Panc1 (cell line): ENCODE results near the gene DLG5. TPM values are rescaled to one million over a fixed set of nuclear protein-coding genes. Genes with fewer than 3 reads are reported as not detected.
A peak's percentile ranks its signal among the peaks of the same experiment; 100 is the strongest.

Source experiments
- ATAC-seq: fragments of 200-7000 bp; cut with Tn5 transposase; 2 replicates; pipeline ENCODE4 v1.9.1; 2020; ENCODE audit warnings: mild to moderate bottlenecking, moderate library complexity
- BruUV-seq: library from RNA; stranded (reverse); fragments of 400-500 nt; replicated peaks from 2 replicates; lab custom pipeline; 2021; lab: Mats Ljungman, UMichigan
- CTCF ChIA-PET: fragments of 300-600 bp; sonication (Branson Sonifier 250); formaldehyde crosslinking; loops from one replicate; lab custom pipeline; 2022; ENCODE audit warnings: antibody characterized with exemption; lab: Charles Lee
- POLR2A ChIA-PET: fragments of 300-600 bp; sonication (Branson Sonifier 250); formaldehyde crosslinking; loops from one replicate; lab custom pipeline; 2022; ENCODE audit warnings: antibody characterized with exemption; lab: Charles Lee
- DNase-seq: peaks from one replicate; pipeline ENCODE4 v3.0.0-alpha.2; 2010; ENCODE audit warnings: low read depth, low spot score
- H3K27ac ChIP-seq: 2 replicates; pipeline ENCODE4 v1.5.1; 2011; ENCODE audit warnings: mild to moderate bottlenecking, low read length, inconsistent platforms
- H3K27me3 ChIP-seq: fragments of 200-500 bp; sonication (Bioruptor generic); 2 replicates; pipeline ENCODE4 v1.6.0; 2014; ENCODE audit warnings: low read length, inconsistent platforms; ENCODE audit not compliant: control insufficient read depth, insufficient read depth
- H3K36me3 ChIP-seq: fragments of 200-500 bp; sonication (Bioruptor generic); 2 replicates; pipeline ENCODE4 v1.5.1; 2014; ENCODE audit warnings: inconsistent platforms, mild to moderate bottlenecking, low read length, moderate library complexity; ENCODE audit not compliant: control insufficient read depth, insufficient read depth
- H3K4me1 ChIP-seq: 2 replicates; pipeline ENCODE4 v1.5.1; 2011; ENCODE audit warnings: inconsistent platforms, mild to moderate bottlenecking, low read length, moderate library complexity; ENCODE audit not compliant: control insufficient read depth, insufficient read depth
- H3K4me3 ChIP-seq, 2 experiments: 2 replicates each; pipeline ENCODE4 v1.5.1; 2011 to 2012; ENCODE audit warnings: low read depth in 2 of 2, low read length in 2 of 2, mild to moderate bottlenecking in 2 of 2, inconsistent platforms in 1 of 2, moderate library complexity in 1 of 2
- H3K9me3 ChIP-seq: fragments of 200-500 bp; sonication (Bioruptor generic); 2 replicates; pipeline ENCODE4 v1.5.1; 2014; ENCODE audit warnings: low read depth, mild to moderate bottlenecking, inconsistent platforms, low read length, moderate library complexity; ENCODE audit not compliant: control insufficient read depth, insufficient read depth
- POLR2AphosphoS5 ChIP-seq: IDR thresholded peaks from 2 replicates; pipeline ENCODE4 v1.6.1; 2012; ENCODE audit warnings: mild to moderate bottlenecking, low read depth, low read length, moderate library complexity
- SIN3A ChIP-seq: IDR thresholded peaks from 2 replicates; pipeline ENCODE4 v1.6.1; 2012; ENCODE audit warnings: low read depth, mild to moderate bottlenecking, low read length, moderate library complexity, borderline replicate concordance; ENCODE audit not compliant: insufficient read depth
- TCF7L2 ChIP-seq: IDR thresholded peaks from 2 replicates; pipeline ENCODE4 v1.6.1; 2011; ENCODE audit warnings: mild to moderate bottlenecking, low read depth, low read length, inconsistent platforms
- in situ Hi-C: cut with HindIII; loops from 2 replicates; pipeline ENCODE4 v1.10.0; 2016; ENCODE audit warnings: low sequenced_read_pairs, low pct_unique_long_range_greater_than_20kb
- intact Hi-C: fragments of 100-400 bp; cut with micrococcal nuclease; formaldehyde crosslinking; loops from one replicate; pipeline ENCODE4 v1.10.0; 2022; ENCODE audit not compliant: unreplicated experiment
- total RNA-seq: library from RNA; stranded (reverse); gene quantifications from one replicate; pipeline ENCODE4 v1.2.1, GENCODE V29; 2021; ENCODE audit not compliant: unreplicated experiment
- TF ChIP-seq, protein P1 (sequence below), 2 experiments: IDR thresholded peaks; 2 replicates each; pipeline ENCODE4 v1.6.1; 2011 to 2012; ENCODE audit warnings: low read depth in 2 of 2, control low read depth in 1 of 2, low read length in 1 of 2, mild to moderate bottlenecking in 1 of 2, moderate library complexity in 1 of 2; ENCODE audit not compliant: insufficient read depth in 1 of 2
- TF ChIP-seq, protein P2 (sequence below): fragments of 450-650 bp; IDR thresholded peaks from 2 replicates; pipeline ENCODE4 v1.5.1; 2017; ENCODE audit warnings: mild to moderate bottlenecking

DLG5 gene
- total RNA-seq, 1 experiment from 2014 or later, result 85.6 TPM

GRCh38 chr10:77866598-77866997 is 60.0 kb downstream of the DLG5 start:
- no peaks in the 10 kb centered on the region; the same call in 1 of the 2 replicates for H3K36me3 ChIP-seq
- ChIA-PET POLR2A (no interaction called here), CTCF (no interaction called here)
- intact Hi-C loops, result no loop called here
- BruUV-seq, result no TSS peak
- ATAC-seq, result 0 out of 2 replicates have a peak, but pooled peaks have one; percentile 34
- no peak for DNase-seq
- in situ Hi-C loops, result no loop called here
- no peak overlapping the region for H3K4me3 ChIP-seq
- H3K27me3 ChIP-seq, result no peaks in the 10 kb centered on the region
- H3K27ac ChIP-seq, result no peak overlapping the region
- peaks cover 2% of the 10 kb centered on the region; the same call in 1 of the 2 replicates for H3K4me1 ChIP-seq
- TF ChIP-seq TCF7L2 (no peak), POLR2AphosphoS5 (no peak), SIN3A (no peak)
- TF ChIP-seq, protein P1, sequence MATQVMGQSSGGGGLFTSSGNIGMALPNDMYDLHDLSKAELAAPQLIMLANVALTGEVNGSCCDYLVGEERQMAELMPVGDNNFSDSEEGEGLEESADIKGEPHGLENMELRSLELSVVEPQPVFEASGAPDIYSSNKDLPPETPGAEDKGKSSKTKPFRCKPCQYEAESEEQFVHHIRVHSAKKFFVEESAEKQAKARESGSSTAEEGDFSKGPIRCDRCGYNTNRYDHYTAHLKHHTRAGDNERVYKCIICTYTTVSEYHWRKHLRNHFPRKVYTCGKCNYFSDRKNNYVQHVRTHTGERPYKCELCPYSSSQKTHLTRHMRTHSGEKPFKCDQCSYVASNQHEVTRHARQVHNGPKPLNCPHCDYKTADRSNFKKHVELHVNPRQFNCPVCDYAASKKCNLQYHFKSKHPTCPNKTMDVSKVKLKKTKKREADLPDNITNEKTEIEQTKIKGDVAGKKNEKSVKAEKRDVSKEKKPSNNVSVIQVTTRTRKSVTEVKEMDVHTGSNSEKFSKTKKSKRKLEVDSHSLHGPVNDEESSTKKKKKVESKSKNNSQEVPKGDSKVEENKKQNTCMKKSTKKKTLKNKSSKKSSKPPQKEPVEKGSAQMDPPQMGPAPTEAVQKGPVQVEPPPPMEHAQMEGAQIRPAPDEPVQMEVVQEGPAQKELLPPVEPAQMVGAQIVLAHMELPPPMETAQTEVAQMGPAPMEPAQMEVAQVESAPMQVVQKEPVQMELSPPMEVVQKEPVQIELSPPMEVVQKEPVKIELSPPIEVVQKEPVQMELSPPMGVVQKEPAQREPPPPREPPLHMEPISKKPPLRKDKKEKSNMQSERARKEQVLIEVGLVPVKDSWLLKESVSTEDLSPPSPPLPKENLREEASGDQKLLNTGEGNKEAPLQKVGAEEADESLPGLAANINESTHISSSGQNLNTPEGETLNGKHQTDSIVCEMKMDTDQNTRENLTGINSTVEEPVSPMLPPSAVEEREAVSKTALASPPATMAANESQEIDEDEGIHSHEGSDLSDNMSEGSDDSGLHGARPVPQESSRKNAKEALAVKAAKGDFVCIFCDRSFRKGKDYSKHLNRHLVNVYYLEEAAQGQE (IDR thresholded peaks at IDR 0.05; ENCODE audit: insufficient read depth in 1 of 2, low read depth in 2 of 2, low read length in 1 of 2), result no peak
- TF ChIP-seq, protein P2, sequence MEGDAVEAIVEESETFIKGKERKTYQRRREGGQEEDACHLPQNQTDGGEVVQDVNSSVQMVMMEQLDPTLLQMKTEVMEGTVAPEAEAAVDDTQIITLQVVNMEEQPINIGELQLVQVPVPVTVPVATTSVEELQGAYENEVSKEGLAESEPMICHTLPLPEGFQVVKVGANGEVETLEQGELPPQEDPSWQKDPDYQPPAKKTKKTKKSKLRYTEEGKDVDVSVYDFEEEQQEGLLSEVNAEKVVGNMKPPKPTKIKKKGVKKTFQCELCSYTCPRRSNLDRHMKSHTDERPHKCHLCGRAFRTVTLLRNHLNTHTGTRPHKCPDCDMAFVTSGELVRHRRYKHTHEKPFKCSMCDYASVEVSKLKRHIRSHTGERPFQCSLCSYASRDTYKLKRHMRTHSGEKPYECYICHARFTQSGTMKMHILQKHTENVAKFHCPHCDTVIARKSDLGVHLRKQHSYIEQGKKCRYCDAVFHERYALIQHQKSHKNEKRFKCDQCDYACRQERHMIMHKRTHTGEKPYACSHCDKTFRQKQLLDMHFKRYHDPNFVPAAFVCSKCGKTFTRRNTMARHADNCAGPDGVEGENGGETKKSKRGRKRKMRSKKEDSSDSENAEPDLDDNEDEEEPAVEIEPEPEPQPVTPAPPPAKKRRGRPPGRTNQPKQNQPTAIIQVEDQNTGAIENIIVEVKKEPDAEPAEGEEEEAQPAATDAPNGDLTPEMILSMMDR, result no peak
- no peaks in the 10 kb centered on the region for H3K9me3 ChIP-seq

DNA sequence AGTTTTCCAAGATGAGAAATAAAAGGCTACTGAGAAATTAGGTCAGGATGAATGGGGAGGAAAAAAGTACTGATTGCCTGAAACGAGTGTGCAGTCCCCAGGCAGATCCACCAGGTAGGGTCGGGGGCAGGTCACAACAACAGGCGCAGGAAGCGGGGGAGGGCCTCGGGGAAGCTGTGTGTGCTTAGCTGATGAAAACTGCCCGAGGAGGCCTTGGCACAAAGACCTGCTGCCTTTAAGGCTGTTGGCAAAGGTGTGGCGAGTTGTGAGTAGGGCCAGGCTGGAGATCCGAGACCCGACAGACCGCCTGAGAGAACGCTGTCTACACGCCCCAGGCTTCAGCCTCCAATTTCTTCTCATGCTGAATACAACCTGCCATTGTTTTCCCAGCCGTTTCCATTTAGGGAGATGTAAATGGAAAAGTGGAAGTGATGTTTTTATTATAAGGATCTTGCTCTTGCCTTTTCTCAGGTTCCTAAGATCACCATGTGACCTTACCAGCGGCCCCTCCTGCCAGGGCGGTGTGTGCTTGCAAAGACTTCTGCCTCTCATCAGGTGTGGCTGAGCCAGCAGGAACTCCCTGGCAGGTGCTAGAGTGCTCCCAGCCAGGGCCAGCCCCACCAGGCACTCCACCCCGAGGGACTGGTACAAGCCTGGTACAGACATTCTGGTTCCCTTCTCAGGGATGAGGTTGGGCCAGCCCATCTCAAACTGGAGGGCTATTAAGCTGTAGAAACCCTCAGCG is 60.8 kb downstream of the DLG5 start:
- Histone ChIP-seq H3K36me3 (no peaks in the 10 kb centered on the region; the same call in 1 of the 2 replicates), H3K9me3 (no peaks in the 10 kb centered on the region), H3K4me1 (peaks cover 2% of the 10 kb centered on the region; the same call in 1 of the 2 replicates), H3K27ac (no peak overlapping the region), H3K27me3 (no peaks in the 10 kb centered on the region), H3K4me3 (no peak overlapping the region)
- DNase-seq (no peak), ATAC-seq (no peak)
- intact Hi-C loops (no loop called here), in situ Hi-C loops (no loop called here)
- no peak for TF ChIP-seq SIN3A
- TF ChIP-seq POLR2AphosphoS5, result no peak
- TF ChIP-seq, protein P1 (IDR thresholded peaks at IDR 0.05; ENCODE audit: insufficient read depth in 1 of 2, low read depth in 2 of 2, low read length in 1 of 2), result no peak
- TF ChIP-seq, protein P2, result no peak
- TF ChIP-seq TCF7L2, result no peak
- CTCF ChIA-PET, result no interaction called here
- BruUV-seq, result no TSS peak
- POLR2A ChIA-PET, result no interaction called here
